HG03064 (cell line): ENCODE results near the gene FBXL17.
"Not testable (repeated sequence)": the region's sequence is repeated elsewhere in the genome, so short reads cannot be mapped to it uniquely, and the experiment has no call there.

Source experiments
- ATAC-seq: cut with Tn5 transposase; IDR thresholded peaks from one replicate; pipeline ENCODE4 v1.9.1; 2021; ENCODE audit warnings: low read depth; ENCODE audit not compliant: unreplicated experiment

The FBXL17 gene

DNA sequence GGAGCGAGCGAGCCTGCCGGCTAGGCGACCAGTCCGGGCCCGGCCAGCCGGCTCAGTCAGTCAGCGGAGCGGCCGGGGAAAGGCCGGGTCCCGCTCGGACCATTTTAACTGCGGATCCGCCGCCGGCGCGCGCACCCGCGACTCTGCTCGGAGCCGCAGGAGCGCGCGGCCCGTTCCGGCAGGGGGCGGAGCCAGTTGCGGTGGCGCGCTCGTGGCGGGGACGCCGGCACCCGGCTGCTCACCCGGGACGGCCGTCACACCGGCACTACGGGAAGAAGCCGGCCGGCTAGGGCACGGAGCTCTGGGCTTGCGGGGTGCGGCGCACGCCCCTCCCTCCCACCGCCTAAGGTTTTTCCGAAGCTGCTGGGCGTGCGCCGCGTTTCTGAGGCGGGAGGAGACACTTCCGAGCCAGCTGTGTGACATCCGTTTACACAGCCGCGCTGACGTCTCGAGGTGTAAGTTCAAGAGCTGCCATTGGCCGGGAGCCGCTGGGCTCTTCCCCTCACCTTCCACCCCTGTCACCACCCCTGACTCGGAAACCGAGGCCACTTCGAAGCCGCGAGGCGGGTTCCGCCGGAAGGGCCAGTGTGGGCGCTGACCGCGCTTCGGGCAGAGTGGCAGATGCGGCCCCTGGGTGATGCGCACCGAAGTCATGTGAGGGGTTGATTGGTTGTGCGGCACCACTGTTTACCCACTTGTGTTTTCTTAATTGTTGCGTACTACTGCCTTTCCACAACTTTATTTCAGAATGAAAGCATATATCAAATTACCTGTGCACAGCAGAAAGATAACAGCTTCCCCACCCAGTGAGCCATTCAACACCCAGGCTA lies at the start of gene FBXL17:
Gene FBXL17, minus strand, starts transcription at position 145 of the 830 bp plus-strand sequence.
- ATAC-seq, result peak; percentile 77

DNA sequence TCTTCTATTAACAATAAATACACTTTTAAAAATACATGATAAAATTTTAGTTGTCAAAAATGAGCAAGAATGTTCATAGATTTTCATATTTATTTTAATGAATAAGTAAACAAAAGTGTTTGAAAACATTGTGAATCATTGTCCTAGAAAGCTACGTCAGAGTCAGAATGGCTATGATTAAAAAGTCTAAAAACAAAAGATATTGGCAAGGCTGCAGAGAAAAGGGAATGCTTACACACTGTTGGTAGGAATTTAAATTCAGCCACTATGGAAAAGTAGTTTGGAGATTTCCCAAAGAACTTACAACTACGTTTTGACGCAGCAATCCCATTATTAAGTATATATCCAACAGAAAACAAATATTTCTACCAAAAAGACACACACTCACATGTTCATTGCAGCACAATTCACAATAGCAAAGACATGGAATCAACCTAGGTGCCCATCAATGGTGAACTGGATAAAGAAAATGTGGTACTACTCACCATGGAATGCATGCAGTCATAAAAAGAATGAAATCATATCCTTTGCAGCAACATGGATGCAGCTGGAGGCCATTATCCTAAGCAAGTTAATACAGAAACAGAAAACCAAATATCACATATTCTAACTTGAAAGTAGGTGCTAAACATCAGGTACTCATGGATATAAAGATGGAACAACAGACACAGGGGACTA lies 49.2 kb upstream of the FBXL17 start:
- no peak for ATAC-seq

DNA sequence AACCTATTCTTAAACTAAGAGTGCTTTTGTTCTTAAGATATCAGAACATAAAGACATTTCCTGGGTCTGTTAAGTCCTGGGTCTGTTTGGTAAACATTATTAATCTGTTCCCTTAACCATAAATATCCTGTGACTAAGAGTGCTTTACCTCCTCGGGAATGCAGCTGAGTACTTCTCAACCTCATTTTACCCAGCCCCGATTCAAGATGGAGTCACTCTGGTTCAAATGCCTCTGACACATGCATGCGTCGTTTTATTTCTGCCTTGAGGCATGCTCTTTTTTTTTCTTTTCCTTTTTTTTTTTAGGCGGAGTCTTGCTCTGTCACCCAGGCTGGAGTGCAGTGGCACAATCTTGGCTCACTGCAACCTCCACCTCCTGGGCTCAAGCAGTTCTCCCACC lies 39.8 kb upstream of the FBXL17 start:
- ATAC-seq, result no peak

DNA sequence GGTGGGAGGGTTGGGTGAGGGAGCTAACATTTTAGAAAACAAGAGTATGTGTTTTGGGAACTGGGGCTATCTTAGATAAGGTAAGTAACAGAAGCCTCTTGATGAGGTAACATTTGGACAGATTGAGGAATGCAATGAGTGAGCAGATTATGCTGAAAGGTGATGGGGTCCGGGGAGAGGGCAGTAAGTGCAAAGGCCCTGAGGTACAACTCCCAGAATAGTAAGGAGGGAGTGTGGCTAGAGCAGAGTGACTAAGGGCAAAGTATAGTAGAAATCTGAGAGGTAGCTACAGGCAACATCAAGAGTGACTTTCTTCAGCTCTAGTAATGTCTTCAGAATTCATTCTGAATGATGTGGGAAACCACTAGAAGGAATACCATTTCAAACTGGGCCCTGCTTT lies 38.9 kb upstream of the FBXL17 start:
- ATAC-seq, result no peak

DNA sequence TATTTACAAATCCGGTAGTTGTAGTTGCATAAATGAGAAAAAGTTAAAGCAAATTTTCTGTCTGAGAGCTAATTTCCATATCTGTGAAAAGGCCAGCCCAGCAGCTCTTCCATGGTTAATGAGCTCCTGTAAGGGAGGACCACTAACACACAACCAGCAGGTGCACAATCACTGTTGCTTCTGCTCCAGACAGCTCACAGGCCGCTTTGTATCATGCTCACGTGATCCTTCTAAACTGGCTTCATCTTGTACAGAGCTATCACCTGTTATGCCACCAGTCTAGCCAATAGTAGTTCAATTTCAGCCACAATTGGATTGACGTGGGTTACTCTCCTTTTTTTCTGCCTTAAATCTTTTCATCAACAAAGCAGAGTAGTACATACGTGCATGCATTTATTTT lies 38.3 kb upstream of the FBXL17 start:
- no peak for ATAC-seq

DNA sequence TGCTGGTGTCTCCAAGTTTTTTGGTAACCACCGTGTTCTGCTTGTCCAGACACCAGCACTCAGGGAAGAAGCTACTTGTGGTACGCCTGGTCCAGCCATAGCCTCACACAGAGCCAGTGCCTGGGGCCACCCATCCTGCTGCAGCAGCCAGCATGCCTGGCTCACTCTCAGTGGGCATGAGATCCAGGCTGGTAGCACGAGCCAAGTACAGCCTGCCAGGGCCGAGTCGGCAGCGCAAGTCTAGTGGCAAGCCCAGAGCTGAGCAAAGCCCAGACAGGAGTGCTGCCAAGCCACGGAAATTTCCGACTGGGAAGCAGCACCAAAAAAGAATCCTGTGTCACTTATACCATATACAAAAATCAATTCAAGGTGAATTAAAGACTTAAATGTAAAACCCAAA lies 36.3 kb upstream of the FBXL17 start:
- no peak for ATAC-seq

DNA sequence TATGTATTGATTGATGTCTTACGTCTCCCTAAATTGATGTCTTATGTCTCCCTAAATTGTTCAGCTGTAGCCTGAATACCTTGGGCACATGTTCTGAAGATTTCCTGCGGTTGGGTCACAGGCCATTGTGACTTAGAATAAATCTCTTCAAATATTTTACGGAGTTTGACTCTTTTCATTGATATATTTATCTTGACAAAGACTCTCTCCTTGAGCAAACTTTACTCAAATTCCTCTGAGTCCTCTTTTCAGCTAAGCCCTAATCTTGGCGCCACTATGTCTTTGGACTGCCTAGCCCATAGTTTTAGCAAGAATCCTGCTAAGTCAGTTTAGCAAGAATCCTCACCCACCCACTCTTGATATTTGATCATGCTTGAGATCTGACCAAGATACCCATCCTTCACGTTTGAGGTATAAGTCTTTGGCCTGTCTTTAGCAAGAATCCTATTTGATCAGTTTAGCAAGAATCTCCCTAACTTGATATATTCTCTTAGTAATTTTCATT lies 35.3 kb upstream of the FBXL17 start:
- ATAC-seq, result no peak

DNA sequence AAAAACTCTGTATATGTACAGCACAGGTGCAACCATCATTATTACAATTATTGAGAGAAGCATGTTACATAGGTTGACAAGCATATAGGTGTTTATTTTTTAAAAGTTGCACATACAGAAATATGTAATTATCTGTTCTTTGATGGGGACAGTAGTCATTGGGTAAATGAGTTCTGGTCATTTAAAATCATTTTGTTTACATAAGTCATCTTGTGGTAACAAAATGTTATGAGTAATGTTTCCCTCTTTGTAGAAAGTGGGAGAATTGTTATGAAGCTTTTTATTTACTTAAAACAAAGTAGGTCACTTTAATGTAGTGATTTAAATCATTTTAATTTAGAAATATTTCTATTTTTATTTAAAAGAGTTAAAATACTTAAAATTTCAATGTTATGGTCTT lies 33.8 kb upstream of the FBXL17 start:
- no peak for ATAC-seq

DNA sequence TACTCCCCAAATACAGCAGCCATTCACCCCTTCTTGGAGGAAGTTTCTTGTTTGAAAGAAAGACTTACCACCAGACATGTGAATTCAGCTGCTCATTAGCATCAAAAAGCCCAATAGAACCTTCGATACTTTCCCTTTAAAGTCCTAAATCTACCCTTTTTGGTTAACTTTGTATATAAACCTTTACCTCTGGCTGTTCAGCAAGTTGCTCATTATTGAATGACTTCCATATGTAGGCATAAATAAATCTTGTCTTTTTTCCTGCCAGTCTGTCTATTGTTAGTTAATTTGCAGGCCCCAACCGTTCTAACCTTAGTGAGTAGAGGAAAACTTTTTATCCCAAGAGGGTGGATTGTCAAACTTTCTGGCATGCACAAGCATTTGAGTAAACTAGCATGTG lies 27.9 kb upstream of the FBXL17 start:
- no peak for ATAC-seq

DNA sequence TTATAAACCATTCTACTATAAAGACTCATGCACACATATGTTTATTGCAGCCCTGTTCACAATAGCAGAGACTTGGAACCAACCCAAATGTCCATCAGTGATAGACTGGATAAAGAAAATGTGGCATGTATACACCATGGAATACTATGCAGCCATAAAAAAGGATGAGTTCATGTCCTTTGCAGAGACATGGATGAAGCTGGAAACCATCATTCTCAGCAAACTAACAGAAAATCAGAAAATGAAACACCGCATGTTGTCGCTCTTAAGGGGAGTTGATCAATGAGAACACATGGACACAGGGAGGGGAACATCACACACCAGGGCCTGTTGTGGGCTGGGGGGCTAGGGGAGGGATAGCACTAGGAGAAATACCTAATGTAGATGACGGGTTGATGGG lies 23.3 kb upstream of the FBXL17 start:
- ATAC-seq, result not testable (repeated sequence)

DNA sequence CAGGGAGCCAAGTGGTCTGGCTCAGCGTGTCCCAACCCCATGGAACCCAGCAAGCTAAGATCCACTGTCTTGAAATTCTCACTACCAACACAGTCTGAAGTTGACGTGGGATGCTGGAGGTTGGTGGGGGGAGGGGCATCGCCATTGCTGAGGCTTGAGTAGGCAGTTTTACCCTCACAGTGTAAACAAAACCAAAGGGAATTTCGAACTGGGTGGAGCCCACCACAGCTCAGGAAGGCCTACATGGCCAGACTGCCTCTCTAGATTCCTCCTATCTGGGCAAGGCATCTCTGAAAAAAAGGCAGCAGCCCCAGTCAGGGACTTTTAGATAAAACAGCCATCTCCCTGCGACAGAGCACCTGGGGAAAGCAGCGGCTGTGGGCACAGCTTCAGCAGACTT lies 17.1 kb upstream of the FBXL17 start:
- no peak for ATAC-seq

DNA sequence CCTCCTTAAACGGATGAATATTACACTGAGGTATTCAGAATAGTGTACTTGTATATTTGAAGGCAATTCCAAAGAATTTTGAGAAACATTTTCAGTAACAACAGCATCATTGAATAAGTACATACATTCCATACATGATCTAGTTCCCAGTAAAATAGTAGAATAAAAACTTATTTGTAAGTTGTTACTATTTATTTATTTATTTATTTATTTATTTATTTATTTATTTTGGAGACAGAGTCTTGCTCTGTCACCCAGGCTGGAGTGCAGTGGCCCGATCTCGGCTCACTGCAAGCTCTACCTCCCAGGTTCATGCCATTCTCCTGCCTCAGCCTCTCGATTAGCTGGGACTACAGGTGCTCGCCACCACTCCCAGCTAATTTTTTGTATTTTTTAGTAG lies 14.9 kb upstream of the FBXL17 start:
- not testable (repeated sequence) for ATAC-seq

DNA sequence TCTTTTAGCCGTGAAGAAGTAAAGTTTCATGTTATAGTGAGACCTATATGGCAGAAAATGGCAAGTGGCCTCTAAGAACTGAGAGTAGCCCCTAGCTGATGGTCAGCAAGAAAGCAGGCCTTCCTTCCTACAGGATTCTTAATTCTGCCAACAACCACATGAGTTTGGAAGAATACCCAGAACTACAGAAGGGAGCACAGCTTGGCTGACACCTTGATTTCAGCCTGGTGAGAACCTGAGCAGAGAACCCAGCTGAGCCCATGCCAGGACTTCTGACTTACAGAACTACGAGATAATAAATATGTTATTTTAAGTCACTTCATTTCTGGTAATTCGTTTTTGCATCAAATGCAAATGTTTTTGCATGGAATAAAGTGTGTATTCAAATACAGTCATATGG lies 5.9 kb upstream of the FBXL17 start:
- ATAC-seq, result no peak

DNA sequence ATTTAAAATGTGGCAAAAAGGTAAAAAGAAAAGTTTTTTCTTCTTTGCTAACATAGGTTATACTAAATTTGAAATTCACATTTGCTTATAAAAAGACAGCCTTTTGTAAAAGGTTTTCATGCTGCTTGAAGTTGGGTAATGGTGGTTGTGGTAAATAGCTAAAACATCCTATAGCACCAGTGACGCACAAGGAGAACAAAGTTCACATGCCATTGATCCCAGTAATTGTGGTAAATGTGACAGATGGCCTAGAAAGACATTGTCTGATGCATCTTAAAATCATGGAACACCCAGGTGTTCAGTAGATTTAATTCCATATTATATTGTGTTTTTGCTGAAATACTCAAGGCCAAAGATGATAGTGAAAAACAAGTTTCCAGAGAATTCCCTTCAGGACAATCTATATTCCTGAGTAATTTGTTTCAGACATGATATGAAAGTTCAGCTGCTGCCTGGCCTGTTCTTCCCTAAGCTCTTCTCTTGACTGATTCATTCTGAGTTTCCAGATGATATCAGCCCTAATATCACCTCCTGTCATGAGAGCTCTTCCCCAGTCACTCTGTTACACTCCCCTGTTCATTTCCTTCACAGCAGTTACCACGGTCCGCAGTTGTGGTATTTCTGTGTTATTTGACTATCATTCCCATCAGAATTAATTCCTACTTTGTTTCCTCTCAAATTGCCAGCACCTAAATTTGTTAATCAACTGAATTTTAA lies 4.6 kb upstream of the FBXL17 start:
- no peak for ATAC-seq

DNA sequence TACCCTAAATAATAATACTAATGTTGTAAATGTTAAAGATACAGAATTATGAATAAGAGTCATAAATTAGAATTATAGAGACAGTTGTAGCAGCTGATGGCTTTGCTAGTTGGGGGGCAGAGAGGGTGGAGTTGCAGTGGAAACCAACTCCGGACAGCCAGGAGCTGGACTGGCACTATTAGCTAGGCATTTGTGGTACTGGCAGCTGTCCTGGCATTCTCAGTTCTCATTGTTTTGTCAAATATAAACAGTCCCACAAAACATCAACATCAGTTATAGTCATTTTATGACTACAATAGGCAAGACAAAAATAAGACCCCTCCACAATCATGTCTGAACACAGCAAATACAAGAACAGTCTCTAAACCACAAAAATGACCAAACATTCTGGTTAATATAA lies 2.8 kb upstream of the FBXL17 start:
- no peak for ATAC-seq

DNA sequence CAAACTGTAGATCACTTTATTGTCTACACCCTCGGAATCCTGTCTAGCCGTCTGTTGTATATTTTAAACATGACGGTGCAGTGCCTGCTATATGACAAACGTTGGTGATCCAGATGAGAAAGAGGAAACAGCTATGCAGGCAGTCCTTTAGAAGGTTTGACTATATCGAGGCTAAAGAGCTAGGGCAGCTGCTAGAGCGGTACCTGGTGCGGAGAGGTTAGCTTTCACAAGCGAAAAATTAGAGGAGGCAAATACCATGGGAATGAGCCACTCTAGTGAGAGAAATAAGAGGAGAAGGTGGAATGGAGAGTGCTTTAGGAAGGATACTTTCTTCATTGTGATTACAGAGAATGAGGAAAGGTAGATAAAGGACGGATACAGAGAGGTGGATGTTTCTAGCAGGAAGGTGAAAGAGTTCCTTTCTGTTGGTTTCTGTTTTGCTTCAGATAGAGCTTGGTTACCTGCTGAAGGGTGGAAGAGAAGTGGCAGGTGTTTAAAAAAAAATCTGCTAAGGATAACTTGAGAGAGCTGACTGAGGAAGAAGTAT lies 959 bp upstream of the FBXL17 start:
- no peak for ATAC-seq

DNA sequence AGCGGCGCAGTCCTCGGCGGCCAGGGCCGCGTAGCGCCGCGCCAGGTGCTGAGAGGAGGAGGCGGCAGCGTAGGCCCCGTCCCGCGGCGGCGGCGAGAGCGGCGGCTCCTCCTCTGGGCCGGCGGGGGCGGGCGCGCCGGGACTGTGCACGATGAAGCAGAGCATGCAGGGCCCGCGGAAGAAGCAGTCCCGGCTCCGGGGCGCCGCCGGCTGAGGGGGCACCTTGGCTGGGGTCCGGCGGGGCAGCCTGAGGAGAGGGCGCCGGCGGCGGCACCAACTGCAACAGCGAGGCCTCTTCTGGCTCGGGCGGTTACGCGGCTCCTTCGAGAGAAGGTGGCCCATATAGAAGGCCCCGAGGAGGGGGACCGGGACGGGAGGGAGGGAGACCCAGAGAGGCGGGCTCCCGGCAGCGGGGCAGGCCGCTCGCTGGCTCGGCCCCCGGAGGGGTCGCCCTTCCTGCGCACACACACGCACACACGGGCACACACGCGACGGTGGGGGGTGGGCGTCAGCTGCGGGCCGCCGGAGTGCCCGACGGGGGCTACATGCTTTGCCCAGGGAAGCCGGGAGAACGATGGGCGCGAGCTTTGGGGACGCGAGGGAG lies 446 bp downstream of the FBXL17 start:
- peak; percentile 47 for ATAC-seq

DNA sequence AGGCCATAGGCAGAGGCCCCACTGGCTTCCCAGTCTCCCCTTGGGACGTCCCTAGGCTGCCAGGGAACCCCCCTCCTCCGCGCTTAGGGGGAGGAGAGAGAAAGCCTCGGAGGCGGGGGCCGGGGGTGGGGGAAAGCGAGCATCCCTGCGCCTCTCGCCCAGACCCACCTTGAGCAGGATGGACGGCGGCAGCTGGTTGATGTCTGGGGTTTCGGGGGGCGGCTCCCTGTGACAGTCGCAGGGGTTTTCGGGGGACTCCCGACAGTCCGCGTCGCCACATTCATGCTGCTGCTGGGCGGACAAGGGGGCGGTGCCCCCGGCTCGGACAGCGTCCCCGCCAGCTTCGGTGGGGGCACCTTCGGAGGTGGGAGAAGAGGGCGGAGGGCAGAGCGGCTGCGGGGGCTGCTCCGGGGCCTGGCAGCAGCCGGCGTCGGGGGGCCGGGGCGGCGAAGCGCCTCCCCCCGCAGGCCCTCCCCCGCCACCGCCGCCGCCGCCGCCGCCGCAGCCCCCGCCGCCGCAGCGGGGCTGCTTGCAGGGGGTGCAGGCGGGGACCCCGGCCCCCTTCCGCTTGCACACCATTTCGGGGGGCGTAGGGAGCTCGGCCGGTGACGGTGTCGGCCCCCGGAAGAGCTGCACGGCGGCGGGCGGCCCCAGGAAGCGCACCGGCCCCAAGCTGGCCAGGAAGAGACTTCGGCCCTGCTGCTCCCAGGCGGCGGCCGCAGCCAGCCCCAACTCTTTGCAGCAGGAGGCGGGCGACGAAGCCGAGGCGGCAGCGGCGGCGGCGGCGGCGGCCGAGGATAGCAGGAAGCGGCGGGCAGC lies 1.2 kb downstream of the FBXL17 start:
- ATAC-seq, result peak; percentile 24

DNA sequence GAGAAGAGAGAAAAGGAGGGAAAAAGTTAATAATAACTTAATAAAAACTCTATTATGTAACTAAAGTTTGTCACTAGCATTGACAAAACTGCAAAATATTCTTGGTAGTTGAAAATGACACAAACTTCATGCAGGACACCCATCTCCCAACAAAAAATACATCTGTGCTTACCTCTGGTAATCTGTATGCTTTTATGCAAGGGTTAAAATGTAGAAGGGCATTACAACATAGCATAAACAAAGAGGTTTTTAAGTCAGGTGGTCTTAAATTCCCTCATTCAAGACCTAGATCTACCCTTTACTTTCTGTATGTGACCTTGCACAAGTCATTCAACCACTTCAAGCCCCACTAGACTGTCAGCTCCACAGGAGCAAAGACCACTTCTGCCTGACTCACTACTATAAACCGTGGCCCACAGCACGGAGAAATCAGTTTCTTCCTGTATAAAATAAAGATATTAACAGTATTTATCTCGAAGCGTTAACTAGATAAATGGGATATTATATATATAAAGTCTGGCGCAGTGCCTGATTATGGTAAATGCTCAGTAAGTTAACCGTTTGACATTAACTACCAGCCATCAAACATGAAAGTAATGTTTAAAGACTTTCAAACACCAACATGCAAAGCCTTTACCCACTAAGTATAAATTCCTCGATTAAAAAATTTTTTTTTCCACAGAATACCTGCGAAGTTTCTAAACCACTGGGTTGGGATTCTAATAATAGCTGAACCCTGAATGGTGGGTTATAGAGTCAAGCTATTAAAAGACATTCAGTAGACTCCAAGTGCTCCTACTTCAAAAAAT lies 2.0 kb downstream of the FBXL17 start:
- ATAC-seq, result no peak
